Left lung (tissue), 10 donors: ENCODE data around the gene AKAP8L. TPM values are rescaled to one million over a fixed set of nuclear protein-coding genes. Genes with fewer than 3 reads are reported as not detected.
A peak's percentile ranks its signal among the peaks of the same experiment; 100 is the strongest.

Source experiments
- ATAC-seq: fragments of 200-7000 bp; cut with Tn5 transposase; one replicate; pipeline ENCODE4 v1.9.1; 2020; ENCODE audit warnings: moderate library complexity
- DNase-seq, 4 donors: peaks; one replicate each; pipeline ENCODE4 v3.0.0-alpha.2; 2013 to 2020
- H3K27ac ChIP-seq, 2 donors: fragments of 200-600 bp; sonication (generic) in 1 of 2; one replicate each; pipeline versions ENCODE4 v1.5.0 to v1.8.0; 2020 to 2021
- H3K27me3 ChIP-seq, 2 donors: fragments of 200-600 bp; sonication (generic) in 1 of 2; one replicate each; pipeline versions ENCODE4 v1.5.0 to v1.8.0; 2020 to 2021
- H3K36me3 ChIP-seq, 2 donors: fragments of 200-600 bp; sonication (generic) in 1 of 2; one replicate each; pipeline versions ENCODE4 v1.5.0 to v1.8.0; 2020 to 2021
- H3K4me1 ChIP-seq, 2 donors: fragments of 200-600 bp; one replicate each; pipeline ENCODE4 v1.8.0; 2021
- H3K4me3 ChIP-seq, 2 donors: fragments of 200-600 bp; sonication (generic) in 1 of 2; one replicate each; pipeline versions ENCODE4 v1.5.0 to v1.8.0; 2020 to 2021; ENCODE audit warnings: mild to moderate bottlenecking in 1 of 2
- H3K9me3 ChIP-seq, 2 donors: fragments of 200-600 bp; sonication (generic) in 1 of 2; one replicate each; pipeline versions ENCODE4 v1.5.0 to v1.8.0; 2020 to 2021
- CTCF ChIP-seq, 2 donors: fragments of 200-600 bp; sonication (generic) in 1 of 2; IDR thresholded peaks; one replicate each; pipeline versions ENCODE4 v1.5.0 to v1.8.0; 2021; ENCODE audit warnings: antibody characterized with exemption in 2 of 2
- intact Hi-C, 2 donors: fragments of 100-400 bp; cut with DNase I; formaldehyde crosslinking; loops; one replicate each; pipeline versions ENCODE4 v1.11.2 to v1.14.2; 2022
- polyA plus RNA-seq, 6 donors: library from polyadenylated mRNA; unstranded; fragments of 120-200 nt; gene quantifications; one replicate each; pipeline ENCODE4 v1.2.1, GENCODE V29; 2013; ENCODE audit not compliant: insufficient read length in 6 of 6
- total RNA-seq, 2 donors: library from RNA; stranded (reverse); fragmentation: NEBNext Ultra II Directional; extraction: Animal tissue kit (Norgen Biotek cat#: 25700); gene quantifications; one replicate each; pipeline ENCODE4 v1.2.1, GENCODE V29; 2021
- donor health status: DM: no; HTN: yes; CAD: no.
- donor health status: DM: no; HTN: no; CAD: no.

Gene AKAP8L
- total and polyA plus RNA-seq, 8 donors, result 76.4 to 129 (median 107) TPM

- H3K27ac ChIP-seq, result no peak overlapping the region
- no peak overlapping the region for H3K4me3 ChIP-seq
- H3K9me3 ChIP-seq, result no peaks in the 10 kb centered on the region
- no peak for TF ChIP-seq CTCF (IDR thresholded peaks at IDR 0.05)
- H3K27me3 ChIP-seq, result no peaks in the 10 kb centered on the region
- intact Hi-C loops, result no loop called here
- DNase-seq (peak in 1 of 4 donors; percentile 36), ATAC-seq (no peak)
- no peaks in the 10 kb centered on the region for H3K36me3 ChIP-seq
- peaks cover 0 to 6% of the 10 kb centered on the region in 2 donors for H3K4me1 ChIP-seq
These were observed 25.9 kb upstream of the AKAP8L start for GRCh38 chr19:15444505-15445226.

- no peaks in the 10 kb centered on the region for H3K9me3 ChIP-seq
- no peaks in the 10 kb centered on the region for H3K27me3 ChIP-seq
- TF ChIP-seq CTCF (IDR thresholded peaks at IDR 0.05), result no peak
- H3K4me1 ChIP-seq, result no peaks in the 10 kb centered on the region
- no peak overlapping the region for H3K4me3 ChIP-seq
- H3K36me3 ChIP-seq, result peaks cover 0 to 6% of the 10 kb centered on the region in 2 donors
- ATAC-seq (no peak), DNase-seq (peak in 1 of 4 donors; percentile 44)
- intact Hi-C loops, result no loop called here
- no peak overlapping the region for H3K27ac ChIP-seq
These were observed 25.1 kb upstream of the AKAP8L start for GRCh38 chr19:15443838-15444237.

GRCh38 chr19:15443325-15443724 is 24.5 kb upstream of the AKAP8L start:
- intact Hi-C loops, result no loop called here
- TF ChIP-seq CTCF (IDR thresholded peaks at IDR 0.05), result no peak
- no peaks in the 10 kb centered on the region for H3K4me1 ChIP-seq

GRCh38 chr19:15442142-15442920 is 23.5 kb upstream of the AKAP8L start:
- TF ChIP-seq CTCF (IDR thresholded peaks at IDR 0.05), result no peak
- DNase-seq (peak in 1 of 4 donors; percentile 69), ATAC-seq (no peak)
- H3K27ac ChIP-seq, result no peak overlapping the region
- no peaks in the 10 kb centered on the region for H3K4me1 ChIP-seq
- no peaks in the 10 kb centered on the region for H3K27me3 ChIP-seq
- intact Hi-C loops, result no loop called here
- H3K4me3 ChIP-seq, result no peak overlapping the region
- no peaks in the 10 kb centered on the region for H3K9me3 ChIP-seq
- peaks cover 0 to 15% of the 10 kb centered on the region in 2 donors for H3K36me3 ChIP-seq

More at GRCh38 chr19:15443325-15443724, 24.5 kb upstream of the AKAP8L start:
- Histone ChIP-seq H3K27ac (no peak overlapping the region), H3K27me3 (no peaks in the 10 kb centered on the region), H3K36me3 (peaks cover 0 to 11% of the 10 kb centered on the region in 2 donors), H3K4me3 (no peak overlapping the region), H3K9me3 (no peaks in the 10 kb centered on the region)
- peak in 1 of 4 donors; percentile 19 for DNase-seq
- ATAC-seq, result no peak

- no peak for DNase-seq
- intact Hi-C loops, result no loop called here
- H3K9me3 ChIP-seq, result no peaks in the 10 kb centered on the region
- H3K27ac ChIP-seq, result no peak overlapping the region
- H3K27me3 ChIP-seq, result no peaks in the 10 kb centered on the region
- H3K4me3 ChIP-seq, result no peak overlapping the region
- H3K36me3 ChIP-seq, result peaks cover 0 to 22% of the 10 kb centered on the region in 2 donors
- H3K4me1 ChIP-seq, result no peaks in the 10 kb centered on the region
- no peak for ATAC-seq
- TF ChIP-seq CTCF (IDR thresholded peaks at IDR 0.05), result no peak
These were observed 22.5 kb upstream of the AKAP8L start for GRCh38 chr19:15441317-15441716.
